GM12878 (cell line): ENCODE measurements around the gene SAMD4A. TPM values are rescaled to one million over a fixed set of nuclear protein-coding genes. Genes with fewer than 3 reads are reported as not detected.

Experiments
- ATAC-seq: fragments of 200-7000 bp; cut with Tn5 transposase; 3 replicates; pipeline ENCODE4 v1.9.1; 2020; ENCODE audit warnings: mild to moderate bottlenecking, moderate library complexity
- BruUV-seq: library from RNA; stranded (reverse); fragments of 400-500 nt; replicated peaks from 2 replicates; lab custom pipeline; 2021; lab: Mats Ljungman, UMichigan
- CTCF ChIA-PET: fragments of 300-600 bp; sonication (Branson Sonifier 250); formaldehyde crosslinking; extraction: SDS; loops from one replicate; lab custom pipeline; 2021; ENCODE audit warnings: inconsistent platforms; lab: Yijun Ruan, JAX
- POLR2A ChIA-PET: fragments of 350-600 bp; formaldehyde crosslinking; extraction: SDS; loops from one replicate; lab custom pipeline; 2021; ENCODE audit warnings: inconsistent platforms; lab: Charles Lee
- RAD21 ChIA-PET: fragments of 300-600 bp; sonication (Branson Sonifier 250); formaldehyde crosslinking; loops from one replicate; lab custom pipeline; 2023; ENCODE audit warnings: antibody characterized with exemption; ENCODE audit not compliant: unreplicated experiment; lab: Charles Lee
- SMC1A ChIA-PET: fragments of 300-600 bp; sonication (Branson Sonifier 250); formaldehyde crosslinking; loops from one replicate; lab custom pipeline; 2023; ENCODE audit not compliant: unreplicated experiment, uncharacterized antibody; lab: Charles Lee
- DNase-seq: peaks from one replicate; pipeline ENCODE4 v3.0.0-alpha.2; 2011; ENCODE audit warnings: low read depth, low spot score
- FAIRE-seq: peaks from 3 replicates; lab custom pipeline; 2011; peaks lifted over from hg19 to GRCh38; lab: Jason Lieb, UNC
- H2AFZ ChIP-seq: 2 replicates; pipeline ENCODE4 v1.6.0; 2011; ENCODE audit warnings: low read depth, low read length, control low read depth; ENCODE audit not compliant: control insufficient read depth
- H3K27ac ChIP-seq: 2 replicates; pipeline ENCODE4 v1.5.1; 2011; ENCODE audit warnings: control low read depth; ENCODE audit not compliant: control insufficient read depth, insufficient read depth
- H3K27me3 ChIP-seq, 2 experiments: replicated peaks in 1 of 2; 2 replicates each; pipeline versions ENCODE4 v1.6.0 to v1.6.1; 2011; ENCODE audit warnings: low read length in 1 of 2; ENCODE audit not compliant: control insufficient read depth in 2 of 2, insufficient read depth in 2 of 2
- H3K36me3 ChIP-seq, 2 experiments: 2 replicates each; pipeline ENCODE4 v1.5.1; 2011; ENCODE audit warnings: low read length in 1 of 2; ENCODE audit not compliant: control insufficient read depth in 2 of 2, insufficient read depth in 2 of 2
- H3K4me1 ChIP-seq: 2 replicates; pipeline ENCODE4 v1.6.1; 2011; ENCODE audit warnings: mild to moderate bottlenecking, low read length, moderate library complexity, mixed read lengths; ENCODE audit not compliant: control insufficient read depth, insufficient read depth
- H3K4me2 ChIP-seq: 2 replicates; pipeline ENCODE4 v1.6.0; 2011; ENCODE audit warnings: control low read depth; ENCODE audit not compliant: control insufficient read depth, insufficient read depth
- H3K4me3 ChIP-seq: fragments of 200-600 bp; sonication (generic); 2 replicates; pipeline ENCODE4 v1.5.1; 2016
- H3K79me2 ChIP-seq: 2 replicates; pipeline ENCODE4 v1.6.0; 2011; ENCODE audit warnings: low read length; ENCODE audit not compliant: control insufficient read depth, insufficient read depth
- H3K9ac ChIP-seq: 2 replicates; pipeline ENCODE4 v1.8.0; 2011; ENCODE audit warnings: low read length, control low read depth, mixed read lengths; ENCODE audit not compliant: control insufficient read depth, insufficient read depth
- H3K9me3 ChIP-seq: replicated peaks from 3 replicates; pipeline ENCODE4 v1.5.1; 2011; ENCODE audit warnings: mild to moderate bottlenecking, low read length; ENCODE audit not compliant: control insufficient read depth, insufficient read depth
- H4K20me1 ChIP-seq: 2 replicates; pipeline ENCODE4 v1.6.0; 2011; ENCODE audit not compliant: control insufficient read depth, insufficient read depth
- CTCF ChIP-seq, 3 experiments: IDR thresholded peaks in 2 of 3; conservative IDR thresholded peaks in 1 of 3; 2 replicates each; pipeline ENCODE4 v1.5.1; 2011; ENCODE audit warnings: low read depth in 3 of 3, low read length in 3 of 3, mild to moderate bottlenecking in 3 of 3, control low read depth in 2 of 3, moderate library complexity in 2 of 3, inconsistent platforms in 1 of 3, mixed read lengths in 1 of 3; ENCODE audit not compliant: control insufficient read depth in 2 of 3, insufficient read depth in 1 of 3; ENCODE audit errors: extremely low read depth in 1 of 3
- HDAC2 ChIP-seq: fragments of 200-600 bp; sonication (generic); IDR thresholded peaks from 2 replicates; pipeline ENCODE4 v1.6.1; 2017
- IKZF1 ChIP-seq: fragments of 450-650 bp; conservative IDR thresholded peaks from 2 replicates; pipeline ENCODE4 v1.6.1; 2017; ENCODE audit warnings: antibody characterized with exemption, mild to moderate bottlenecking
- IRF4 ChIP-seq: IDR thresholded peaks from 2 replicates; pipeline ENCODE4 v1.6.1; 2011; ENCODE audit warnings: low read depth, low read length
- POU2F2 ChIP-seq: IDR thresholded peaks from 3 replicates; pipeline ENCODE4 v1.6.1; 2011; ENCODE audit warnings: low read depth, mild to moderate bottlenecking, low read length, borderline replicate concordance
- RCOR1 ChIP-seq: conservative IDR thresholded peaks from 2 replicates; pipeline ENCODE4 v1.6.1; 2012; ENCODE audit warnings: low read depth, low read length, improper control_type of control experiment
- RELB ChIP-seq: fragments of 450-650 bp; IDR thresholded peaks from 2 replicates; pipeline ENCODE4 v1.6.1; 2017; ENCODE audit warnings: low read depth, mild to moderate bottlenecking, moderate library complexity
- RUNX3 ChIP-seq: IDR thresholded peaks from 2 replicates; pipeline ENCODE4 v1.6.1; 2012; ENCODE audit warnings: low read length, inconsistent platforms
- SPI1 ChIP-seq: IDR thresholded peaks from 2 replicates; pipeline ENCODE4 v1.6.1; 2011; ENCODE audit warnings: low read depth, mild to moderate bottlenecking, low read length, moderate library complexity, borderline replicate concordance; ENCODE audit not compliant: insufficient read depth
- SREBF1 ChIP-seq: IDR thresholded peaks from 2 replicates; pipeline ENCODE4 v1.6.1; 2012; ENCODE audit warnings: mild to moderate bottlenecking, low read length
- TAF1 ChIP-seq: IDR thresholded peaks from 2 replicates; pipeline ENCODE4 v1.6.1; 2011; ENCODE audit warnings: mild to moderate bottlenecking, low read depth, low read length, borderline replicate concordance
- TCF3 ChIP-seq: IDR thresholded peaks from 2 replicates; pipeline ENCODE4 v1.6.1; 2012; ENCODE audit warnings: low read depth, mild to moderate bottlenecking, low read length, borderline replicate concordance; ENCODE audit not compliant: insufficient read depth
- TCF7 ChIP-seq: IDR thresholded peaks from 2 replicates; pipeline ENCODE4 v1.6.1; 2014; ENCODE audit warnings: antibody characterized with exemption, borderline replicate concordance
- ZNF687 ChIP-seq: fragments of 450-650 bp; IDR thresholded peaks from 2 replicates; pipeline ENCODE4 v1.6.1; 2017; ENCODE audit warnings: mild to moderate bottlenecking, moderate library complexity
- WGBS: methylation state at CpG from one replicate; pipeline ENCODE4 v1.1.6; 2016; ENCODE audit warnings: low lambda C conversion rate; ENCODE audit not compliant: insufficient replicate concordance, insufficient coverage; ENCODE audit errors: missing lambda C conversion rate; 5-methylcytosine and 5-hydroxymethylcytosine counted together
- in situ Hi-C: fragments of 300-500 bp; cut with MboI; formaldehyde crosslinking; loops from 9 replicates; pipeline ENCODE4 v1.14.3; 2018; ENCODE audit warnings: mixed read lengths
- intact Hi-C: fragments of 100-400 bp; cut with micrococcal nuclease; formaldehyde crosslinking; loops from one replicate; pipeline ENCODE4 v1.14.2; 2022; ENCODE audit not compliant: unreplicated experiment
- polyA plus RNA-seq, 11 experiments: library from polyadenylated mRNA; depleted of rRNA in 4 of 11; unstranded in 6 of 11; stranded (reverse) in 5 of 11; fragments of >200 nt; fragmentation: Nextera tagmentation in 4 of 11; fragmentation: Illumina TruSeq in 1 of 11; extraction: Ambion mirVana in 4 of 11; extraction: Trizol in 1 of 11; gene quantifications; 1 replicate in 1 of 11; 2 replicates in 10 of 11; pipeline versions ENCODE4 v1.2.1 to v1.2.3, GENCODE V29; 2011 to 2016; ENCODE audit warnings: inconsistent platforms in 2 of 11, missing spikeins in 2 of 11, low read depth in 1 of 11
- total RNA-seq, 4 experiments: library from RNA; depleted of rRNA in 3 of 4; stranded (reverse); fragments of >200 nt in 3 of 4; fragmentation: Illumina TruSeq in 1 of 4; extraction: Trizol in 1 of 4; gene quantifications; 2 replicates each; pipeline versions ENCODE4 v1.2.1 to v1.2.3, GENCODE V29; 2013 to 2021

SAMD4A gene
- total and polyA plus RNA-seq, 10 of the 15 experiments (the other 5 are each of a cell fraction or from before 2014, with no cell fraction given): 0.05 to 0.56 (median 0.31) TPM

GRCh38 chr14:54682578-54682977 is 115.7 kb downstream of the SAMD4A start:
- RAD21 ChIA-PET: no interaction called here
- CTCF ChIA-PET: no interaction called here
- Histone ChIP-seq H2AFZ (no peak overlapping the region), H3K9me3 (peaks cover 7% of the 10 kb centered on the region; the same call in 2 of the 3 replicates), H4K20me1 (no peaks in the 10 kb centered on the region), H3K4me2 (no peak overlapping the region), H3K27ac (no peak overlapping the region), H3K9ac (no peak overlapping the region), H3K27me3 (no peaks in the 10 kb centered on the region), H3K4me3 (no peak overlapping the region), H3K36me3 (no peaks in the 10 kb centered on the region), H3K4me1 (no peaks in the 10 kb centered on the region), H3K79me2 (no peaks in the 10 kb centered on the region)
- intact Hi-C loops (no loop called here), in situ Hi-C loops (no loop called here)
- ATAC-seq: no peak
- DNase-seq: no peak
- no peak for FAIRE-seq
- TF ChIP-seq HDAC2 (no peak), SREBF1 (no peak), TCF7 (no peak), TCF3 (no peak), RCOR1 (no peak), RUNX3 (no peak), TAF1 (no peak), POU2F2 (no peak), IKZF1 (no peak), CTCF (IDR thresholded peaks at IDR 0.05 in 2 of 3, conservative IDR thresholded peaks at IDR 0.05 in 1 of 3; ENCODE audit: control insufficient read depth in 2 of 3, extremely low read depth in 1 of 3, insufficient read depth in 1 of 3, low read depth in 3 of 3, low read length in 3 of 3) (no peak), RELB (no peak), ZNF687 (no peak), IRF4 (no peak), SPI1 (no peak)
- no TSS peak for BruUV-seq
- SMC1A ChIA-PET: no interaction called here
- POLR2A ChIA-PET: no interaction called here
- 94% methylated on average over 3 of the region's 3 CpGs for WGBS
